HG03457 (cell line): Measurements from ENCODE around the gene PJA2.

Experiments used
- ATAC-seq: cut with Tn5 transposase; IDR thresholded peaks from one replicate; pipeline ENCODE4 v1.9.1; 2021; ENCODE audit warnings: moderate number of reproducible peaks; ENCODE audit not compliant: unreplicated experiment

The PJA2 gene

GRCh38 chr5:109350537-109351270, 59.1 kb downstream of the PJA2 start:
- no peak for ATAC-seq

- no peak for ATAC-seq
Observed at GRCh38 chr5:109349388-109349787, 60.4 kb downstream of the PJA2 start.

DNA sequence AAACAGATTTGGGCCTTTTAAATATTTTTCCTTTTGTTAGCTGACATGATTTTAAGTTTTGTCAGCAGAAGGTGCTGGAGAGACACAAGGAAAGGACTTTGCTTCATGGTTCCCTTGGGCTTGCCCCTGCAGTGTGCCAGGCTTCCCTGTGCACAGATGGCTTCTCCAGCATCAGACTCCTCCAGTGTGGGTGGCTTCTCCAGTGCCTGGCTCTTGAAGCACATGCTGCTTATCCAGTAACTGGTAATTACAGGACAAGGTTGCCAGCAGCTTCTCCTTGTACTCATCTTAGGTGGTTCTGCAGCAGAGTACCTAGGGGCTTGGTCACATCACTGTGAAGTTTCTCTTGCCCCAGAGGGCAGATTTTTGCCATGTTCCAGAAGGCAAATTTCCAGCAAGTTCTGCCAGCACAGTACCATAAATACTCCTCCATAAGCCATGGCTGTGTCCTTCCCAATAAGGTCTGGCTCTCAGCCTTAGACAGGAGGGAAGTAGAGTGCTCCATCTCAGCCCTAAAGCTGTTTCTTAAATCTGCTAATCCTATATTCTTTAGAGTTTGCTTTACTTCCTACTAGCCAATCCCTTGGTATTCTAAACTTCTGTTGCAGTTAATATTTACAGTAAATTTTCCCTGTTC, 62.4 kb downstream of the PJA2 start:
- ATAC-seq: no peak

DNA sequence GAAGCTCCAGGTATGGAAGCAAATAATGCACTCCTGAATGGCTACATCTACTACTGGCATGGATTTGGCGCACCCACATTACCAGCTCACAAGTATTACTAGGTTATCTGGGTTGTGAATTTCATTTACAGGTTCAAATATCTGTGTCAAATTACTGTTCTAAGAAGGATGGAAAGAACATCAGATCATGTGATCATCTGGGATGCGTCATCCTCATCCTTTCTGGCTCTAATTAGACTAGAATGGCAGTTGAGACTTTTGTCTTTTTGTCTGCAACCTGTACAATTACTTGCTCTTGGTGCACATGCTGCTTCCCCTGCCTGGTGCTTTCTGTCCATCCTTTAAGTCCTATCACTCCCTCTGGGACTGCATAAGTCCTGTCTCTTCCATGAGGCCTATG, 64.1 kb downstream of the PJA2 start:
- ATAC-seq: no peak

DNA sequence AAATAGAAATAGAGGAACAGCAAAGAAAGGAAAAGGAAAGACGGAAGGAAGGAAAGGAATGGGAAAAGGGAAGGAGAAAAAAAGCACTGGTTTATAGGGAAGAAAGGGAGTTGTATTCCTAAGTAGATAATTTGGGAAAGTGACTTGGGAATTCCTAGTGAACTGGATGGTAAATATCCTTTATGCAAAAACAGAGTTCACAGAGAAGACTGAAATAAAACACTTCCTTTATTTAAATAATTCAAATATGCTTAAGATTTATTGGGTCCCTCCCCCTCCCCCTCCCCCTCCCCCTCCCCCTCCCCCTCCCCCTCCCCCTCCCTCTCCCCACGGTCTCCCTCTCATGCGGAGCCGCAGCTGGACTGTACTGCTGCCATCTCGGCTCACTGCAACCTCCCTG, 69.4 kb downstream of the PJA2 start:
- no peak for ATAC-seq

GRCh38 chr5:109335114-109335513, 74.7 kb downstream of the PJA2 start:
- no peak for ATAC-seq

GRCh38 chr5:109334056-109334455, 75.7 kb downstream of the PJA2 start:
- no peak for ATAC-seq

DNA sequence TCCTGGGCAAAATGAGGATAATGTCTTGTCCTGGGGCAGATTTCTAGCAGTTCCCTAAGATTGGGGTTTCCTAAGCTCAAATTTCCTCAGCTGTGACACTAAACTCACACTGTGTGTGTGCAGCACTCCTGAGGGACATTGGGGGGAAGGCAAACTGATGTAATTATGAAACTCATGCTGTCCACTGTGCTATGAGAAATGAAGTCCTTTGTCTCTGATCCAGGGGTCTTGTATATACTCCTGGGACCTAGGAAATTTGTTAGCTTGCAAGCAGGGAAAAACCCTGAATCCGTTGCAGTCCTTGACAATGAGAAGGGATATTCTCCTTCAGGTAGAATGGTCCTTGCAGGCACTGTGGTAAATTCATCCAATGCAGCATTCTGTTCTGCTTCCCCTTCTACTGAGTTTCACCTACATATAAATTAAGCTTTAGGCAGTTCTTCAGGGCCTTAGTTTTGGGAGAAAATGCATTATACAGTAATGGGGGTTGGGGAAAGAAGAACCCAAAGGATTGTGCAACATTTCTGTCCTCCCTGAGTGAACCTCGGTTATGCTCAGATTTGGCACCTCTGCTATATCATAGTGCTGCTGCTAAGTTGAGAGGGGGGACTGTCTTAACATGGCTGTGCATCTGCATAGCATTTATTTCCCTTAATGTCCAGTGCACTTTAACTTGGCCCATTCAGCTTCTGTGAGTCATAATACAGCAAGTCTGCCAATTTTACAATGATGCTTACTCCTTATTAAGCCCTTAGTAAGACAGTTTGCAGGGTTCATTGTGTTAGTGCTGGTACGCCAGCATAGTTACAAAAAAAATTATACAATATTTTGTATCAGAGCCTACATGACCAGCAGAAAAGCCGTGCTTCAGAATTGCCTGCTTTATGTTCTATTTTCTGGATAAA, 80.2 kb downstream of the PJA2 start:
- no peak for ATAC-seq

GRCh38 chr5:109328626-109329025, 81.1 kb downstream of the PJA2 start:
- ATAC-seq: no peak

- ATAC-seq: no peak
Observed at GRCh38 chr5:109327570-109327969, 82.2 kb downstream of the PJA2 start.

DNA sequence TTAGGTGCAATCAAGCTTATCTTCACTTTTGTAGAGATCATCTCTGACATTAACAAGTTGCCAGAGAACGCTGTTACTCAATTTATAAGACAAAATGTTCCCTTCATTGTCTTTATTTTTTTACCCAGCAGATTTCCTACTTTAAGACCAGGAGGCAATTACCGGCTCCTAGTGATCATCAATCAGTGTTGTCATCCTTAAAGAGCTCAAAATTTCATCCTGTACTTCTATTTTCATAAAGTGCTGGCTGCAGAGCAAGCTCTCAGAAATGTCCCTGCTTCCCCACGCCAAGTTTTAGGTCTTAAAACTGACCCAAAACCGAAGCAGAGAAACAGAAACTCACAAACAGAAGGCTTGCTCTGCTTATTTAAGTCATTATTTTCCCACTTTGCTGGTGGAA, 82.9 kb downstream of the PJA2 start:
- ATAC-seq: no peak

- no peak for ATAC-seq
Observed at GRCh38 chr5:109325456-109325855, 84.3 kb downstream of the PJA2 start.

GRCh38 chr5:109324931-109325330, 84.8 kb downstream of the PJA2 start:
- ATAC-seq: no peak

- ATAC-seq: no peak
Observed at GRCh38 chr5:109324351-109324750, 85.4 kb downstream of the PJA2 start.

DNA sequence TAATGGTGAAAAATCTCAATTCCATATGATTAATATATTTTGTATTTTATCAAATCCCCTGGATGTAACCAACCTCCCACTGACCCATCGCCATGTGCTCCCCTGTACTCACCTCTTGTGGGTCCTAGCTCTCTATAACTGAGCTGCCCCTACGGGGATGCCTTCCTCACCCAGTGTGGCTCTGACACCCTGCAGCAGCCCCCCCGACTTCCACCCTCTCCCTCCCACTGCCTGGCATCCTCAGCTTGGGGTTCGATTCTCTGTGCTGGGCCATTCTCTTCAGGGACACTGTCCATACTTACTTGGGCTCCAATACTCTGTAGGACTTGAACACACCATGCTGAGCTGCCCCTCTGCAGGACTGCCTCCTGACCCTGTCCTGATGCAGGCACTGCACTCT, 87.1 kb downstream of the PJA2 start:
- no peak for ATAC-seq

DNA sequence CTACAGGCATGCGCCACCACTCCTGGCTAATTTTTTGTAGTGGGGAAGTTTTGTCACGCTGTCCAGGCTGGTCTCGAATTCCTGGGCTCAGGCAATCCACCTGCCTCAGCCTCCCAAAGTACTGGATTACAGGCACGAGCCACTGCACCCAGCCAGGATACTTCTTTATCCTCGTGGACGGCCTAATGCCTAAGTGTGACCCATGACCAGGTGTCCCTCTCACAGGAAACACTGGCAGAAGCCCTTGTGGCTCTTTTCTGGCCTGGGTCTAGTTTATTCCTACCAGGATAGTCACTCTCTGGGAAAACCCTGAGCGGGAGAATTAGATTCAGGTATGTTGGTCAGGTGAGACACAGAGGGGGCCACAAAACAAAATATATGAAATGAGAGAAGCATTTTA, 90.4 kb downstream of the PJA2 start:
- no peak for ATAC-seq

- no peak for ATAC-seq
Observed at GRCh38 chr5:109318455-109319108, 91.2 kb downstream of the PJA2 start.

GRCh38 chr5:109316634-109317033, 93.1 kb downstream of the PJA2 start:
- no peak for ATAC-seq

- no peak for ATAC-seq
Observed at GRCh38 chr5:109315245-109315644, 94.5 kb downstream of the PJA2 start.

GRCh38 chr5:109313127-109313526, 96.6 kb downstream of the PJA2 start:
- no peak for ATAC-seq

- ATAC-seq: no peak
Observed at GRCh38 chr5:109312695-109313094, 97.1 kb downstream of the PJA2 start.
